GM12865 (cell line): ENCODE data around the gene HERPUD2.
"Not testable (repeated sequence)": the region's sequence is repeated elsewhere in the genome, so short reads cannot be mapped to it uniquely, and the experiment has no call there.

Experiments used
- DNase-seq: peaks from one replicate; pipeline ENCODE4 v3.0.0; 2010; ENCODE audit warnings: low read depth
- H3K4me3 ChIP-seq: 2 replicates; pipeline ENCODE4 v1.5.1; 2011; ENCODE audit warnings: mild to moderate bottlenecking, low read depth, low read length, control low read depth
- CTCF ChIP-seq: IDR thresholded peaks from 2 replicates; pipeline ENCODE4 v1.5.1; 2011; ENCODE audit warnings: low read length, control low read depth, low read depth, inconsistent platforms; ENCODE audit not compliant: insufficient read depth; ENCODE audit errors: missing control alignments

Gene HERPUD2

GRCh38 chr7:35681231-35682029, 13.5 kb downstream of the HERPUD2 start:
- no peak for TF ChIP-seq CTCF
- no peak for DNase-seq
- H3K4me3 ChIP-seq, result no peak overlapping the region

GRCh38 chr7:35680403-35681013, 14.4 kb downstream of the HERPUD2 start:
- no peak for DNase-seq
- TF ChIP-seq CTCF, result no peak
- H3K4me3 ChIP-seq, result no peak overlapping the region

- DNase-seq, result no peak
- TF ChIP-seq CTCF, result no peak
- no peak overlapping the region for H3K4me3 ChIP-seq
Observed at GRCh38 chr7:35677582-35678356, 17.2 kb downstream of the HERPUD2 start.

- no peak overlapping the region for H3K4me3 ChIP-seq
- peak; percentile 21 for DNase-seq
Observed at GRCh38 chr7:35676211-35676610, 18.7 kb downstream of the HERPUD2 start.

GRCh38 chr7:35670856-35671569, 23.9 kb downstream of the HERPUD2 start:
- DNase-seq, result no peak
- TF ChIP-seq CTCF, result no peak
- no peak overlapping the region for H3K4me3 ChIP-seq

More at GRCh38 chr7:35676211-35676610, 18.7 kb downstream of the HERPUD2 start:
- no peak for TF ChIP-seq CTCF

GRCh38 chr7:35660411-35660810, 34.5 kb downstream of the HERPUD2 start:
- not testable (repeated sequence) for H3K4me3 ChIP-seq, DNase-seq
